ENCODE measurements around the gene NVL.
A peak's percentile ranks its signal among the peaks of the same experiment; 100 is the strongest.

DNA sequence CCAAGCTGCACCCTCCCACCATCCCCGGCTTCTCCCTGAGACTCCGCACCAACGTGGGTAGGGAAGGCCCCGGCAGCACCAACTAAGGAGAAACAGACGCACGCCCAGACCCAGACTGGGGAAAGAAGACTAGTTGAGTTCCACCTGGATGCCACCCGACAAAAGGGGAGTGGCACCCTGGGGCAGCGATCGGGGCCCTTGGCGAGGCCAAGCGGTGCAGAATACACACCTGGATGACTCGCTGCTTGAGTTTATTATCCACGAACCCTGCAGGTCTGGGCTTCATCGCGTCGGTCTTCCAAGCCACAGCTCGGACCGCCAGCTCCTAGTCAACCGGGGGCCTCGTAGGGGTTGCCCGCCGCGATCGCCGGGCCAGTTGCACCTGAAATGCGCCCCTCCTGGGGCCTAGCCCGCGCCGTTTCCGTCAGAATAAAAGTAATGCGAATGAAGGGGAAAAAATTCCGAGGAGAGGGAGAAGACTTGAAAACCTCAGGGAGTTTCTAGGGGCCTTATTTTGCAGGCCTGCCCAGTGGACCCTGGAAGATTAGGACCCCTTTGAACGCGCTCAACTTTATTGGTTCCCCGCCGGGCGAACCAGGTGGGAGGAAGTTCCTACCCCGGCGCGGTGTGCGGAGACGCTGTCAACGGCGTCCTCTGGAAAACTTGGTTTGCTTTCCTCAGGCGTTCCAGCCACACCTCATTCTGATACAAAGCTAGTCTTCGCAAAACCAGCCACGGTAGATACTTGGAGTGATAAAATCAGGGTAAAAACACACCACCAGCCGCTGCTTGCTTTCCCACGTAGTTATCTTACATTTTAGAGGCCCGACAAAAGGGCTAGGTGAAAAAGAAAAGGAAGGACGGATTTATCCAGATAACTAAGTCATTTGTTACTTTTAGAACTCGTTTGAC is at the start of gene NVL:
- TF ChIP-seq, protein P1, sequence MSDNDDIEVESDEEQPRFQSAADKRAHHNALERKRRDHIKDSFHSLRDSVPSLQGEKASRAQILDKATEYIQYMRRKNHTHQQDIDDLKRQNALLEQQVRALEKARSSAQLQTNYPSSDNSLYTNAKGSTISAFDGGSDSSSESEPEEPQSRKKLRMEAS (IDR thresholded peaks at IDR 0.05), result peak; percentile 89
- TF ChIP-seq SP1 (IDR thresholded peaks at IDR 0.05; ENCODE audit: low read depth), result peak; percentile 73
- TF ChIP-seq, protein P2, sequence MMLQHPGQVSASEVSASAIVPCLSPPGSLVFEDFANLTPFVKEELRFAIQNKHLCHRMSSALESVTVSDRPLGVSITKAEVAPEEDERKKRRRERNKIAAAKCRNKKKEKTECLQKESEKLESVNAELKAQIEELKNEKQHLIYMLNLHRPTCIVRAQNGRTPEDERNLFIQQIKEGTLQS (IDR thresholded peaks at IDR 0.05), result no peak

All from HCT116 (cell line).